Dermis microvascular lymphatic vessel endothelial cell (primary cell): ENCODE data around the gene ADH4. TPM values are rescaled to one million over a fixed set of nuclear protein-coding genes. Genes with fewer than 3 reads are reported as not detected.
A peak's percentile ranks its signal among the peaks of the same experiment; 100 is the strongest.
"Not testable (repeated sequence)": the region's sequence is repeated elsewhere in the genome, so short reads cannot be mapped to it uniquely, and the experiment has no call there.

Experiments
- DNase-seq, 2 donors: peaks; one replicate each; pipeline versions ENCODE4 v3.0.0 to v3.0.0-alpha.2; 2010; ENCODE audit warnings: low read depth in 2 of 2
- total RNA-seq: library from RNA; depleted of rRNA; stranded (reverse); fragments of >200 nt; gene quantifications from 2 replicates; pipeline ENCODE4 v1.2.1, GENCODE V29; 2014

Gene ADH4
- not detected in 2 replicates for total RNA-seq

GRCh38 chr4:99144070-99144469 is at the start of gene ADH4:
Gene ADH4, minus strand, starts transcription at chr4:99144297. Its CDS starts 75 bp downstream, at chr4:99144222.
- DNase-seq = peak in 1 of 2 donors; percentile 2

- no peak for DNase-seq
Observed at GRCh38 chr4:99190336-99190735, 46.2 kb upstream of the ADH4 start.

- not testable (repeated sequence) for DNase-seq
Observed at GRCh38 chr4:99189900-99190299, 45.8 kb upstream of the ADH4 start.

GRCh38 chr4:99186029-99186428 is 41.9 kb upstream of the ADH4 start:
- DNase-seq = no peak

- no peak for DNase-seq
Observed at GRCh38 chr4:99185581-99185980, 41.5 kb upstream of the ADH4 start.

GRCh38 chr4:99180382-99181070 is 36.4 kb upstream of the ADH4 start:
- no peak for DNase-seq

- no peak for DNase-seq
Observed at GRCh38 chr4:99179626-99180025, 35.5 kb upstream of the ADH4 start.

- no peak for DNase-seq
Observed at GRCh38 chr4:99179178-99179577, 35.1 kb upstream of the ADH4 start.

- no peak for DNase-seq
Observed at GRCh38 chr4:99166544-99166943, 22.4 kb upstream of the ADH4 start.

- no peak for DNase-seq
Observed at GRCh38 chr4:99165978-99166377, 21.9 kb upstream of the ADH4 start.

GRCh38 chr4:99161373-99162099 is 17.4 kb upstream of the ADH4 start:
- no peak for DNase-seq

- no peak for DNase-seq
Observed at GRCh38 chr4:99159699-99160098, 15.6 kb upstream of the ADH4 start.

GRCh38 chr4:99157478-99157935 is 13.4 kb upstream of the ADH4 start:
- DNase-seq = no peak

- DNase-seq = no peak
Observed at GRCh38 chr4:99156992-99157391, 12.9 kb upstream of the ADH4 start.

- no peak for DNase-seq
Observed at GRCh38 chr4:99154658-99155342, 10.7 kb upstream of the ADH4 start.

- no peak for DNase-seq
Observed at GRCh38 chr4:99151995-99152394, 7.9 kb upstream of the ADH4 start.

- no peak for DNase-seq
Observed at GRCh38 chr4:99151452-99151851, 7.4 kb upstream of the ADH4 start.

- no peak for DNase-seq
Observed at GRCh38 chr4:99149426-99150019, 5.4 kb upstream of the ADH4 start.

- no peak for DNase-seq
Observed at GRCh38 chr4:99148550-99148949, 4.5 kb upstream of the ADH4 start.

GRCh38 chr4:99144587-99144986 is 490 bp upstream of the ADH4 start:
- DNase-seq = no peak

- no peak for DNase-seq
Observed at GRCh38 chr4:99136329-99136728, 7.8 kb downstream of the ADH4 start.

GRCh38 chr4:99135541-99136162 is 8.4 kb downstream of the ADH4 start:
- no peak for DNase-seq
